SK-N-SH (cell line): ENCODE data around the gene ADAMTS13.

Source experiments
- CTCF ChIP-seq: fragments of 200-600 bp; sonication (generic); IDR thresholded peaks from 2 replicates; pipeline ENCODE4 v1.6.1; 2017; ENCODE audit warnings: antibody characterized with exemption, mild to moderate bottlenecking, moderate library complexity
- EZH2phosphoT487 ChIP-seq: fragments of 200-600 bp; sonication (generic); IDR thresholded peaks from 2 replicates; pipeline ENCODE4 v1.6.1; 2017; ENCODE audit warnings: low read depth, mixed run types, mild to moderate bottlenecking, antibody characterized with exemption, moderate library complexity, borderline replicate concordance
- JUND ChIP-seq: IDR thresholded peaks from 2 replicates; pipeline ENCODE4 v1.4.0; 2012
- NRF1 ChIP-seq: IDR thresholded peaks from 2 replicates; pipeline ENCODE4 v1.6.1; 2012; ENCODE audit warnings: low read depth, mild to moderate bottlenecking, low read length
- PBX3 ChIP-seq: IDR thresholded peaks from 2 replicates; pipeline ENCODE4; 2012
- POLR2AphosphoS5 ChIP-seq: IDR thresholded peaks from 2 replicates; pipeline ENCODE4 v1.6.1; 2012; ENCODE audit warnings: low read depth, low read length
- REST ChIP-seq: IDR thresholded peaks from 2 replicates; pipeline ENCODE4 v1.6.1; 2012; ENCODE audit warnings: mild to moderate bottlenecking, low read depth, low read length, moderate library complexity
- YY1 ChIP-seq: IDR thresholded peaks from 2 replicates; pipeline ENCODE4 v1.4.0; 2012; ENCODE audit warnings: low read depth, mild to moderate bottlenecking

DNA sequence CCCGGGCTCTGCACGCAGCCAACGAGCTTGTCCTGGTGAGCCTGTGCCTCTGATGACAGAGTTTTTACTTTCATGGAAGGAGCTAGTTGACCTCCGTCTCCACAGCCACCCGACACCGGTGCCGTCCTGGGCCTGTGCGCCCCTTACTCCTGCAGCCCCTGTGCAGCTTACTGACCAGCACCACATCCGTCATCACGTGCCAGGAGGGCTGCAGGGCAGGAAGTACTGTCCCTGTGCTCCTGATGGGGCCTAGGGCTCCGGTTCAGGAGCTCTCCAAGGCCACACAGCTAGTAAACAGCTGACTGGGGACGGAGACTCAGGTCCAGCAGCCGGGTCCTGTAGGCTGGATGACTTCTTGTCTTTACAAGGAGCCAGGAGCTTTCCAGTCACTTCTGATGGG, 35.8 kb upstream of the ADAMTS13 start:
- TF ChIP-seq EZH2phosphoT487 (no peak), REST (no peak), POLR2AphosphoS5 (no peak), YY1 (no peak), JUND (no peak), CTCF (no peak), NRF1 (no peak), PBX3 (no peak)
